Measurements from ENCODE around the gene CTXND1.

The CTXND1 gene

GRCh38 chr15:80251428-80252120 is 439 bp downstream of the CTXND1 start:
- DNase-seq: peak; percentile 42

DNA sequence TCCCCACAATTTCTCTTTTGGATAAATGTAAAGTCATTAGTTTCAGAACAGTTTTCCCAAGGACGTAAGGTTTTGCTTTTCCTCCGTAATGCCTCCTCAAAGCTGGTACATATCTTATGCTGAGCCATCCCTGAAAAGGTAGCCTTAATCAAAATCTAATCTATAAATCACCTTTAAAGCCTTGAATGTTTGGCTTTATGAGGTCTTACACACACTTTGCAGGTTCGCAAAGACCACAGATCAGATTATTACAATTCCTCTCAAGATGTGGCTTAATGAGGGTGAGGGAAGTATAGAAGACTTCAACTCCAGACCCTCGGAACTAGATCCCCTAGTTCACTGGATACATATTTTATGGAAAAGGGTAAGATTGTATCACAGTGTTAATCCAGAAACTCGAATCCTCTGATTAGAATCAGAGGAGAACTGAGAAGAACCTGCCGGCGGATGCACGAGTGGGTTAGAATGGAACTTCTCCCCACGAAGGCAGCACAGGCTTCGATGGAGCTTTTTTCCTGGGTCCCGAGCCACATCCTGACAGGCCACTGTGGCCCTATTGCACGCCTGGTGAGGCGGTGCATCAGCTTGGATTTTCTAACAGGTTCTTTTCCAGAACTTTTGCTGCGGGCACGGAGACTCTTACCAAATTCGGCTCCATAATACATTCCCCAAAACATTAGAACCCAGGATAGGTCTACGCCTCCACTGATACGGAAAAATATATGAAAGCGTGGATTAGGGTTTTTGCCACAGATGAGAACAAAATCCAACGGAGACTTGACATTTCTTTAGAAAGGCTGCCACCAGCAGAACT is 1.2 kb downstream of the CTXND1 start:
- DNase-seq: no peak

DNA sequence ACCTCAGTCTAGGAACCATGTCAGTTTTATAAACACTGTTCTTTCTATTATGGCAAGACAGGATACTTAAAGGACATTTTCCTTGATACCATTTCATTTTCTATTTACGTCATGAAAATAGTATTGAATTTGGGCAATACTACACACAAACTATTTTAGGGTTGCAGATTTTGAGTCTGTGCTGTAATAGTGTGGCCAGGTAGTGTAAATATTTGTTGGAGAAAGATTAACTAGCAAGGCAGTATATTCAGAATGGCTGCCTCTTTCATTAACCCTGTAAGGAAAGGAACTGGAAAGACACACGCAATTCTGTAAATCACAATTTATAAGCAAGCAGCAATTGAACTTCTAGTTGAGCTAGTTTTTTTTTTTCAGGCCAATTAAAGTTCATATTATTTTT is 2.0 kb downstream of the CTXND1 start:
- no peak for DNase-seq

GRCh38 chr15:80247320-80247719 is 4.7 kb downstream of the CTXND1 start:
- DNase-seq: no peak

DNA sequence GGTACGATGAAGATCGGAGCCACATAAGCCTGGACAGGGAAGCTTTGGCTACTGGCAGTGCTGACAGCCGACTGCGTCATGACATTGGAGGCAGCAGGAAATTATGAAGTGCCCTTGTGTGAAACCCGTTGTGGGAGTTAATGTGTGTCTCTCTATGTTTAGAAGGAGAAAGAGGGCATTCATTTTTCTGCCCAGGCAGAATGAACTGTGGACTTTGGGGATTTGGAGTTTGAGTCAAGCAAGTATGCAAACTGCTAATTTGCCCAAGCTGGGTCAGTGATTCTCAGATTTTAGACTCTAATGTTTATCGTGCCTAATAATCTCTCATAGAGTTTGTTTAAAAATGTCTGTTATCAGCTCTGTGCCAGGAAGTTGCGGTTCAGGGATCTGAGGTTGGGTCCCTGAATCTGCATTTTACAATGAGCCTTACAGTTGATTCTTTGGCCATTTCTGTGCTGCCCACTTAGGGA is 5.6 kb downstream of the CTXND1 start:
- DNase-seq: no peak

DNA sequence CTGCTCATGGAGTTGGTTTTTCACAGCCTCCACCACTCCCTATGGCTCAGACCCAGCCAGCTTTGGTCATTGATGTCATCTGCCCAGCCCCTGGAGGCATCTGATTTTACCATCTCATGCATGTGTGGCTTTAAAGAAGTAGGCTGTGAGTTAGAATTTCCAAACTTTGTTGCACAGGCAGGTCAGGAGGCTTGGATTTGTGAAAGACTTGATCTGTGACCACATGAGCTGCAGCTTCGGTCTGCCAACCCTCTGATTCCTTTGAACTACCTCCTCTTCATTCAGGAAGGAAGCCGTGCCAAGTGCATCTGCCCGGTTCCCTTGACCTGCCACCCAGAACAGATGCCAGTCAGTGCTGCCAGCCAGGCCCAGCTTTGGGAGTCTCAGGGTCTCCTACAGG is 9.2 kb downstream of the CTXND1 start:
- DNase-seq: no peak

DNA sequence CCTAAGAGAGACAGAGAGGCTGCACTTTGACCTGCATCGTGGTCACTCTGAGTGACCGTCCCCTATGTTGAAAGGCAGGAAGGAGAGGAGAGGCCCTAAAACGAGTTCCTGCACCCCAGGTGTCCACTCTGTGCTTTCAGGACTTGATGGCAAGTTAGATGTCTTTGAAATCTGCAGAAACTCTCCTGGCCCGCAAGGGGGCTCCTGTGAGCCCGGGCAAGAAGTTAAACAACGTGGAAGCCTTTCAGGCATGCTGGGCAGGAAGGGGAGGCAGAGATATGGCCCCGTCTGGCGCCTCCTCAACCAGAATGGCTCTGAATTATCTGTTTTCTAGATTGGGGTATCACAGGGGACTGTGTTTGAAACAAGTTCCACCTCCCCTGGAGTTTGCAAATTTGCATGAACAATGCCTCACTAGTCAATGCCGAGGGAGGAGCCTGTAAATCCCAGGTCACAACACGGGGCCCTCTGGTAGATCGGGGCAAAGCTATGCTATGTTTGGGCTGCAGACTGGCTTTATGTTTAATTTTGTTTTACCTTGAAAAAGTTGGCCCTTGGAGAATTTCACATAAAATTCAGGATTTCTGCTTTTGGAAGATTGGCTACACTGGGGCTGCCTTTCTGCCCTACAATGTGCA is 9.8 kb downstream of the CTXND1 start:
- DNase-seq: no peak

GRCh38 chr15:80241508-80241907 is 10.5 kb downstream of the CTXND1 start:
- no peak for DNase-seq

GRCh38 chr15:80240276-80240675 is 11.7 kb downstream of the CTXND1 start:
- no peak for DNase-seq

GRCh38 chr15:80234883-80235282 is 17.1 kb downstream of the CTXND1 start:
- no peak for DNase-seq

DNA sequence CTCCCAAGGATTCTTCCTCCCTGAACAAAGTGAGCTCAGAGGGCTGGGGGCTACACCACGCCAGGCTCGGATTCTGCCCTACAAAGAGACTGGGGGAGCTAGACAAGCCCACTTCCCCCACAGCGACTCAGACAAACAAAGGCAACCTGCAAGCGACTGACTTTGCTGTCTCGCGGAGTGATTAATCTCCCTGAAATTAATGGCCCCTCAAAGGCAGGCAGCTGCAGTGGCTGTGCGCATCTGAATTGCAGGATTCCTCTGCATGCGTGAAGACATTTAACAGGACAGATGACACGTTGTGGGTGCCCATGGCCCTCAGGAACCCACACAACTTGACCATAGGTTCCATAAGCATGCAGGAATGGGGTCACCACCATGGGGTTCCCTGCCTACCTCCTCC is 18.4 kb downstream of the CTXND1 start:
- DNase-seq: peak; percentile 45

- DNase-seq: no peak
These were observed 20.6 kb downstream of the CTXND1 start for GRCh38 chr15:80231371-80231770.

DNA sequence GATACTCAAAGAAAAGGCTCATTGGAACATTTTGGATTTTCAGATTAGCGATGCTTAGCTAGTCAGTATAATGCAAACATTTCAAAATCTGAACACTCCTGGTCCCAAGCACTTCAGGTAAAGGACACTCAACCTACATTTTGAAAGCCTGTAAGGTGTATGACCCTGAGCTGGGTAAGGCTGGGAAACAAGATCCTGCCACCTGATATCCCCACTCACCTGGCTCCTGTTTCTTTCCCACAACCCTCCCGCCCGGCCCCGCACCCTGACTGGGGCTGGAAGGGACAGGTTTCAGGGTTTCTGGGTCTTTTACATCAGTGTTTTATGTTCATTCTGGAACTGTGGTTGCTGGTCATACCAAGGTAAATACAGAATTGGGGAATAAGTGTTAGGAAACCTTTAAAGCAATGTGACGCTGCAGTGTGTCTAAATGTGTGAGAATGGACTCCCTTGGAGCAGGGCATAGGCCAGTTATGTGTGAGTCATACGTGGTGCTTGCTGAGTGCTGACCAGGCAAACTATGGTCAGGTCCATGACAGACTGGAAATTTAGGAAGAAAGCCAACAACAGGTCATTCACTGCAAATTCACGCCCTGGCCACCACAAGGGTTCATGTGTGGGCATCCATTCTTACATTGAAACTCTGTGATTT is 22.9 kb downstream of the CTXND1 start:
- DNase-seq: no peak

GRCh38 chr15:80219955-80220354 is 32.1 kb downstream of the CTXND1 start:
- no peak for DNase-seq

DNA sequence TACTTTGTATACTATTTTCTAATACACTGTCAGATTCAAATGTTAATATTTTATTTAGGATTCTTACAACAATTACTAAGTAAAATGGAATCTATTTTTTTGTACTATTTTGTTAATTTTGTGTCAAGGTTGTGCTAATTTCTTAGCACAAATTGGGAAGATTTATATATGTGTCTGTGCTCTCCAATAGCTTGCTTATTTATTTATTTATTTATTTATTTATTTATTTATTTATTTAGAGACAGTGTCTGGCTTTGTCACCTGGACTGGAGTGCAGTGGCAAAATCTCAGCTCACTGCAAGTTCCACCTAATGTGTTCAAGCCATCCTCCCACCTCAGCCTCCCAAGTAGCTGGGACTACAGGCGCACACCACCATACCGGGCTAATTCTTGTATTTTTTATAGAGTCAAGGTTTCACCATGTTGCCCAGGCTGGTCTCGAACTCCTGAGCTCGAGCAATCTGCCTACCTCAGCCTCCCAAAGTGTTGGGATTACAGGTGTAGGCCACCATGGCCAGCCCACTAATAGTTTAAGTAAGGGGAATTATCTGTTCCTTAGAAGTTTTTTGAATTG is 34.6 kb downstream of the CTXND1 start:
- DNase-seq: no peak

DNA sequence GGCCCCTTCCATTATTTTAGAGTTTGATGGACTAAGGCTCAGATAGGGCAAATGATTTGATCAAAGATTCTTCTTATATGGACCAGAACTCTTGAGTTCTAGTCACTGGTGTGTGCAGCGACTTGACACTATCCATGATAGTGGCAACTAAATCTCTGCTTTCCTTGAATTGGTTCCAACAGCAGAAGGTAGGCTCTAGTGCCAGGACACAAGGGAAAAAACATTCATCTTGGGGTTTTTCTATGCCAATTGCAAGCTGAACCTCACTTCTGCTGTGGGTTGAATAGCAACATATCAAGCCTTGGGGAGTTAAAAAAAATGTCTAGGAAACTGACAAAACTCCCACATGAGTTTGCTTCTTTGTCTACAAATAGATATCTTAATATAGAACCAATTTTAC is 35.1 kb downstream of the CTXND1 start:
- DNase-seq: no peak

GRCh38 chr15:80216141-80216540 is 35.9 kb downstream of the CTXND1 start:
- DNase-seq: no peak

DNA sequence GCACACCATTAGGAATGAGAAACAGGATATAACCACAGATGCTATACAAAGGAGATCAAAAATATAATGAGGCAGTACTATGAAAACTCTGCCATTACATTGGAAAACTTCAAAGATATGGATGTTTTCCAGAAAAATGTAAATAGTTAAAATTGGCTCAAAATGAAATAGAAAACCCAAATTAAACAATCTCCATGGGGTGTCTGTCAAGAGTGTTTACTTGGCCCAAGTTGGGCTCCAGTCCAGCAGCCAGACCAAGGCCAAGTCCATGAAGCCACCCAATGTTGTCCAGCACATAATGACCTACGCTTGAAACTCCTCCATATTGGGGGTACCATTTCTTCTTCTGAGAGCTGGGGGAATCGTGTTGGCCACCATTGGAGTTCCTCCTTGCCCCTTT is 37.1 kb downstream of the CTXND1 start:
- no peak for DNase-seq

- no peak for DNase-seq
These were observed 40.0 kb downstream of the CTXND1 start for GRCh38 chr15:80211976-80212375.

GRCh38 chr15:80210611-80211573 is 41.1 kb downstream of the CTXND1 start:
- peak; percentile 78 for DNase-seq
